ENCODE data around the gene ZDHHC18. TPM values are rescaled to one million over a fixed set of nuclear protein-coding genes. Genes with fewer than 3 reads are reported as not detected.
"Not testable (repeated sequence)": the region's sequence is repeated elsewhere in the genome, so short reads cannot be mapped to it uniquely, and the experiment has no call there.

The ZDHHC18 gene
- total RNA-seq, 2 experiments from 2014 or later = 45.1 to 55.0 TPM

GRCh38 chr1:26827106-26827604, 667 bp downstream of the ZDHHC18 start:
- ChIA-PET POLR2A (no interaction called here), CTCF (interaction anchor here (2.2 kb wide), 1 partner anchor 224 kb away, joined by 6 read pairs; no protein-coding TSS in a partner anchor)
- Mint-ChIP-seq H3K36me3 (ENCODE audit: low read depth) (peaks cover 35% of the 10 kb centered on the region), H3K27me3 (no peaks in the 10 kb centered on the region), H3K4me3 (peak overlapping the region; percentile 93), H3K9me3 (no peaks in the 10 kb centered on the region), H3K27ac (peak overlapping the region; percentile 94), H3K4me1 (peaks cover 68% of the 10 kb centered on the region)
- no peak for DNase-seq

DNA sequence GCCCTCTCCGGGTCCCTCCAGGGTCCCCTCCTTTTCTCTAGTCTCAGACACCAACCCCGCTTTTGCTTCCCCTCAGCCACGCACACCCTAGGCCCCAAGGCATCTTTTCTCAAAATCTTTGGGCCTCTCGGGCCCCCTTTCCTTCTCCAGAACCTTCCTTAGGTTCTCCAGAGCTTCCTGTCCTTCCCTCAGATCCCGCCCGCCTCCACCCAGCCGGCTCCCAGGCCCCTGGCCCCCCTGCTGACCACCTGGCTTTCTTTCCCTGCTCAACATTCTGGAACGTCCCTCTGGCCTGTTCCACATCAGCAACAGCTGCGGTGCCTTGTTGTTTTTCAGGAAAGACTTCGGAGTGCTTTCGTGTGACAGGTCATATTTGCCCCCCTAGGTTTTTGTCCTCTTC, 1.2 kb downstream of the ZDHHC18 start:
- Mint-ChIP-seq H3K27me3 (no peaks in the 10 kb centered on the region), H3K4me3 (peak overlapping the region; percentile 93), H3K4me1 (peaks cover 73% of the 10 kb centered on the region), H3K36me3 (ENCODE audit: low read depth) (peaks cover 41% of the 10 kb centered on the region), H3K9me3 (no peaks in the 10 kb centered on the region), H3K27ac (peak overlapping the region; percentile 94)
- CTCF ChIA-PET = interaction anchor here (2.2 kb wide), 1 partner anchor 225 kb away, joined by 6 read pairs; no protein-coding TSS in a partner anchor
- no peak for DNase-seq
- POLR2A ChIA-PET = no interaction called here

GRCh38 chr1:26828411-26828991, 2.0 kb downstream of the ZDHHC18 start:
- peak overlapping the region; percentile 94 for H3K27ac Mint-ChIP-seq
- POLR2A ChIA-PET = no interaction called here
- no peaks in the 10 kb centered on the region for H3K9me3 Mint-ChIP-seq
- CTCF ChIA-PET = interaction anchor here (0.6 to 2.2 kb wide), 5 partner anchors 9 to 226 kb away, joined by 3 to 7 read pairs (median 4); no protein-coding TSS in a partner anchor
- H3K4me3 Mint-ChIP-seq = peak overlapping the region; percentile 93
- DNase-seq = no peak
- H3K36me3 Mint-ChIP-seq (ENCODE audit: low read depth) = peaks cover 49% of the 10 kb centered on the region
- H3K27me3 Mint-ChIP-seq = no peaks in the 10 kb centered on the region
- H3K4me1 Mint-ChIP-seq = peaks cover 76% of the 10 kb centered on the region

DNA sequence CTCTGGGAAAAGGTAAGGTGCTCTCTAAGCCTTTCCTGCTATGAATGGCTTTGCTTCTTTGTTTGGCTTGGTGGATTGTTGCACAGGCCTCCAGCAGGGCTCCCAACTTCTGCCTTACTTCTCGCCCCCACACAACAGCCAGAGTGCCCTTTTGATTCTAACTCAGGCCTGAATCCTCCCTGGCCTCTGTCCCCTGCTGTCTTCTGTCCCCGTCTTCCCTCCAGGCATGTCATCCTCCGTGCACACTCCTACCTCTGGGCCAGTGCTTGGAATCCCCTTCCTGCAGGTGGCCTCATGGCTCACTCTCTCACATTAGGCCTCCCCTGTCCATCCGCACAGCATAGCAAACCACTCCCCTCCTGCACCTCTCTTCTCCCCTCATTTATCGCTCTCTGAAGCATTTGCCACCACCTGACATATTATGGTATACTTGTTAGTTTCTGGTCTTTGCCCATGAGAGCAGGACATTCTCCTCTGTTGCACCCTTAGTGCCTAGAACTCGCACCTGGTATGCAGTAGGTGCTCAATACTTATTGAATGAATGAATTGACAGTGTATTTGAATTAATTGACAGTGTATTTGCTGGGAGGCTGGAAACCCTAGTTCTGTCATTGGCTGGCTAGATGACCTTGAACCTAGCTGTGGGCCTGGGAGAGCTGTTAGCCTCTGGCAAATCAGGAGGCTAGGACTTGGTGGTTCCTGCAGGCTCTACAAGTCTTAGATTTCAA, 2.9 kb downstream of the ZDHHC18 start:
- Mint-ChIP-seq H3K27me3 (no peaks in the 10 kb centered on the region), H3K4me3 (peak overlapping the region; percentile 93), H3K36me3 (ENCODE audit: low read depth) (peaks cover 56% of the 10 kb centered on the region), H3K4me1 (peaks cover 85% of the 10 kb centered on the region), H3K27ac (peak overlapping the region; percentile 94), H3K9me3 (no peaks in the 10 kb centered on the region)
- ChIA-PET CTCF (interaction anchor here (0.6 to 2.2 kb wide), 7 partner anchors 8 to 227 kb away, joined by 3 to 7 read pairs (median 4); no protein-coding TSS in a partner anchor), POLR2A (no interaction called here)
- DNase-seq = no peak

DNA sequence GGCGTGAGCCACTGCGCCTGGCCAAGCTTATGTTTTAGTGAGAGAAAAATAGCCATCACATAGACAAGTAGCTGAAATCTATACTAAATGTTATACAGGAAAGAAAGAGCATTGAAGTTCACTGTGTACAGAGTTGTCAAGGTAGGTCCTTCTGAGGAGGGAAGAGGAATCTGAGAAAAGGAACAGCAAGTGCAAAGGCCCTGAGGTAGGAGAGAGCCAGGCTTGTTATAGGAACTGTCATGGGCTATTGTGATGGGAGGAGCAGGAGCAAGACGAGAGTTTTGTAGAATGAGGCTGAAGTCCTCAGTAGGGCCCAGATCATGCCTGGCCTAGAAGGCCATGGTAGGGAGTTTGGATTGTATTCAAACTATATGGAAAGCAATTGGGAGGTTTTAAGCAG, 4.6 kb downstream of the ZDHHC18 start:
- CTCF ChIA-PET = interaction anchor here (1.3 to 5.9 kb wide), 4 partner anchors 20 to 41 kb away, joined by 4 to 29 read pairs (median 14); no protein-coding TSS in a partner anchor
- no peaks in the 10 kb centered on the region for H3K27me3 Mint-ChIP-seq
- H3K36me3 Mint-ChIP-seq (ENCODE audit: low read depth) = peaks cover 67% of the 10 kb centered on the region
- DNase-seq = no peak
- H3K4me1 Mint-ChIP-seq = peaks cover 81% of the 10 kb centered on the region
- no peak overlapping the region for H3K4me3 Mint-ChIP-seq
- H3K27ac Mint-ChIP-seq = peak overlapping the region; percentile 69
- H3K9me3 Mint-ChIP-seq = no peaks in the 10 kb centered on the region
- POLR2A ChIA-PET = interaction anchor here (0.6 kb wide), 1 partner anchor 302 kb away, joined by 3 read pairs; no protein-coding TSS in a partner anchor

GRCh38 chr1:26831546-26832248, 5.2 kb downstream of the ZDHHC18 start:
- H3K4me3 Mint-ChIP-seq = no peak overlapping the region
- ChIA-PET POLR2A (no interaction called here), CTCF (interaction anchor here (0.6 to 5.9 kb wide), 9 partner anchors 11 to 672 kb away, joined by 3 to 29 read pairs (median 3); no protein-coding TSS in a partner anchor)
- H3K36me3 Mint-ChIP-seq (ENCODE audit: low read depth) = peaks cover 70% of the 10 kb centered on the region
- peak overlapping the region; percentile 99 for H3K27ac Mint-ChIP-seq
- H3K9me3 Mint-ChIP-seq = no peaks in the 10 kb centered on the region
- peaks cover 80% of the 10 kb centered on the region for H3K4me1 Mint-ChIP-seq
- DNase-seq = no peak
- H3K27me3 Mint-ChIP-seq = no peaks in the 10 kb centered on the region

GRCh38 chr1:26832249-26832960, 5.9 kb downstream of the ZDHHC18 start:
- no peak for DNase-seq

DNA sequence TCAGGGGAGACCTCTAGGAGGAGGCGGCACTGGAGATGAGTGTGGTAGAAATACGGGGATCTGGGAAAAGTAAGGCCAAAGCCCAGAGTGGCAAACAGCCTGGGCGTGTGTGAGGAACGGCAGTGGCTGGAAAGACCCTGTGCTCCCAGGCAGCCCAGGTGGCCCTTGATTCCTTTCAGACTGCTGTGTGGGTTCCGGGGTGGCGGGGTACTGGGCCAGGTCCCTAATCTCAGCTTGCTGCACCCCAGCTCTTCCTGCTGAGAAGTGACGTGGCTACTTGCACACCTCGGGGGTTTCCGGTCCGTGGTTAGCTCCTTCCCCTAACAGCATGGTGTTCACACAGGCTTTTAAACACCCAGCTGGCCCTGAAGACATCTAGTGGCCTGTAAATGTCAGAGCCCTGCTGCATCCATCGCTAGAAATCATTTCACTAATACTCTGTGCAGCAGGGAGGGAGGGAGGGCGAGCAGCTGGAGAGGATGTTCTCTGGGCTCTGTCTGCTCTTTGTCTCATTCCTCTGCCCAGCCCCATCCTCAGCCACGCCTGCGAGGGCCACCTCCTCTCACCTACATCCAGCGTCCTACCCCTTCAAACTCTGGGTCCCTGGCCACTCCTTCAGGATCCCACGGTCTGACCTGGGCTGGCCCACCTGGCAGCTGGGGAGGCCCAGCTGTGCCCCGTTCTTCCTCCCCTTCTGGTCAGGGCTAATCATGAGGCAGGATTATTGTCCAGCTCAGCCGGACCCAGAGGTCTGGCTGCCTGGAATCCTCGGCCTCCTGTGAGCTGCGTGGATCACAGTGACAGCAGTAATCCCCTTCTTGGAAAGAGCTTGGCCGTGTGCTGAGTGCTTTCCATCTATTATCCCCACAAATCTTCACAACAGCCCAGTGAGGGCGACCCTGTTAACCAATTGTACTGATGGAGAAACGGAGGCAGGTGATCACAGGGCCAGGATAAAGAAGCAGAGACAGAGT, 7.2 kb downstream of the ZDHHC18 start:
- peak overlapping the region; percentile 99 for H3K27ac Mint-ChIP-seq
- H3K4me1 Mint-ChIP-seq = peaks cover 75% of the 10 kb centered on the region
- DNase-seq = peak; percentile 95
- H3K4me3 Mint-ChIP-seq = peak overlapping the region; percentile 64
- POLR2A ChIA-PET = interaction anchor here (1.0 to 1.7 kb wide), 2 partner anchors 31 to 37 kb away, joined by 3 to 8 read pairs; no protein-coding TSS in a partner anchor
- H3K36me3 Mint-ChIP-seq (ENCODE audit: low read depth) = peaks cover 68% of the 10 kb centered on the region
- CTCF ChIA-PET = interaction anchor here (0.6 to 5.9 kb wide), 20 partner anchors 8 to 334 kb away, joined by 3 to 29 read pairs (median 4); partner anchors contain the start of gene GPN2
- no peaks in the 10 kb centered on the region for H3K9me3 Mint-ChIP-seq
- no peaks in the 10 kb centered on the region for H3K27me3 Mint-ChIP-seq

More at GRCh38 chr1:26832249-26832960, 5.9 kb downstream of the ZDHHC18 start:
- CTCF ChIA-PET = interaction anchor here (0.5 to 5.9 kb wide), 19 partner anchors 10 to 831 kb away, joined by 3 to 29 read pairs (median 3); partner anchors contain the start of genes GPATCH3 and GPN2
- H3K4me1 Mint-ChIP-seq = peaks cover 79% of the 10 kb centered on the region
- H3K36me3 Mint-ChIP-seq (ENCODE audit: low read depth) = peaks cover 69% of the 10 kb centered on the region
- no peaks in the 10 kb centered on the region for H3K9me3 Mint-ChIP-seq
- POLR2A ChIA-PET = interaction anchor here (1.7 kb wide), 1 partner anchor 32 kb away, joined by 8 read pairs; no protein-coding TSS in a partner anchor
- H3K27ac Mint-ChIP-seq = peak overlapping the region; percentile 99
- no peaks in the 10 kb centered on the region for H3K27me3 Mint-ChIP-seq
- H3K4me3 Mint-ChIP-seq = peak overlapping the region; percentile 64

DNA sequence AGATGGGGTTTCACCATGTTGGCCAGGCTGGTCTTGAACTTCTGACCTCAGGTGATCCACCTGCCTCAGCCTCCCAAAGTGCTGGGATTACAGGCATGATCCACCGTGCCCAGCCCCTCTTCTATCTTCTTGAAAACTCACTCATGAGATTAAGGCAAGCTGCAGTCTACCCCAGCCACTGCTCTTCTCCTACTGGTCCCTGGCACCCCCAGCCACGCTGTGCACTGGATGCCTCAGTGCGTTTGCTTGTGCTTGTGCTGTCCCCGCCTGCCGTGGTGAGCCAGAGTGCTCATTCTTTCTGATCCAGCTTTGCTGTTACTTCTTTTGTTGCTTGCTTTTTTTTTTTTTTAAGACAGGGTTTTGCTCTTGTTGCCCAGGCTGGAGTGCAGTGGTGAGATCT, 11.2 kb downstream of the ZDHHC18 start:
- DNase-seq, H3K9me3 Mint-ChIP-seq, H3K4me3 Mint-ChIP-seq, POLR2A ChIA-PET, H3K27ac Mint-ChIP-seq, H3K27me3 Mint-ChIP-seq: not testable (repeated sequence)
- CTCF ChIA-PET = interaction anchor here (0.6 to 1.2 kb wide), 2 partner anchors 9 to 48 kb away, joined by 3 to 4 read pairs; no protein-coding TSS in a partner anchor
- H3K4me1 Mint-ChIP-seq = peaks cover 43% of the 10 kb centered on the region
- peaks cover 49% of the 10 kb centered on the region for H3K36me3 Mint-ChIP-seq (ENCODE audit: low read depth)

GRCh38 chr1:26838474-26839338, 12.2 kb downstream of the ZDHHC18 start:
- H3K4me3 Mint-ChIP-seq = no peak overlapping the region
- H3K36me3 Mint-ChIP-seq (ENCODE audit: low read depth) = peaks cover 41% of the 10 kb centered on the region
- no peaks in the 10 kb centered on the region for H3K9me3 Mint-ChIP-seq
- ChIA-PET POLR2A (no interaction called here), CTCF (interaction anchor here (1.1 to 1.8 kb wide), 5 partner anchors 10 to 50 kb away, joined by 3 to 7 read pairs (median 4); partner anchors contain the start of gene ZDHHC18)
- H3K27me3 Mint-ChIP-seq = no peaks in the 10 kb centered on the region
- DNase-seq = no peak
- H3K27ac Mint-ChIP-seq = peak overlapping the region; percentile 66
- peaks cover 32% of the 10 kb centered on the region for H3K4me1 Mint-ChIP-seq
